GM19043 (cell line): Measurements from ENCODE around the gene COA8.

Experiments
- ATAC-seq: cut with Tn5 transposase; IDR thresholded peaks from one replicate; pipeline ENCODE4 v1.9.1; 2021; ENCODE audit warnings: low read depth; ENCODE audit not compliant: unreplicated experiment

Gene COA8, protein sequence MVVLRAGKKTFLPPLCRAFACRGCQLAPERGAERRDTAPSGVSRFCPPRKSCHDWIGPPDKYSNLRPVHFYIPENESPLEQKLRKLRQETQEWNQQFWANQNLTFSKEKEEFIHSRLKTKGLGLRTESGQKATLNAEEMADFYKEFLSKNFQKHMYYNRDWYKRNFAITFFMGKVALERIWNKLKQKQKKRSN

DNA sequence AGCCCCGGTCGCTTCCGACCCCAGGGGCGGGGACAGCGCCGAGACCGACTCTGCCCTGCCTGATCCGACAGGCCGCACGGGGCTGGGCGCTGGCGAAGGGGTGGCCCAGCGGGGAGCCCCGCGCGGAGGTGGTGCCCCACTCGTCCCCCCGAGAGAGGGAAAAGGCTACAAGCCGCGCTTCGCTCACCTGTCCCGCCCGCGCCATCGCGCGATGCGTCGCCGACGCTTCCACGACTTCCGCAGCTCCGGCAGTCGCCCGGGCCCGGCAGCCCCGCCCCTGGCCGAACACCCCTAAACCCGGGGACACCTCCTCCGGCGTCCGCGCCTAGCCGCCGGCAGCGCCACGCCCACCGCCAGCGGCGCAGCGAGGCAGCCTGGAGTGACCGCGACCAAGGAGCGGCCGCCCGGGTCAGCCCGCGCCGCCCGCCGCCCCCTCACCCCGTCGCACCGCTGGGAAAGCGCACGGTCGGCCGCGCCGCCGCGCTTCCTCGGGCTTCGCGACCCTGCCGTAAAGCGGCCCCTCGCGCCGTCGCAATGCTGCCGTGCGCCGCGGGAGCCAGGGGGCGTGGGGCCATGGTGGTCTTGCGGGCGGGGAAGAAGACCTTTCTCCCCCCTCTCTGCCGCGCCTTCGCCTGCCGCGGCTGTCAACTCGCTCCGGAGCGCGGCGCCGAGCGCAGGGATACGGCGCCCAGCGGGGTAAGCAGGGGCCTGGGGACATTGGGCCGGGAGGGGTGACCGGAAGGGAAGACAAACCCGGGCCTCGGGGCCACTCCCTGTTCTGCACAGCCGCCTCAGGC is at the start of gene COA8, which contains the start of gene BAG5:
Gene COA8, plus strand, starts transcription at position 532 of the 797 bp plus-strand sequence. Its CDS starts 42 bp downstream, at position 574.
Gene BAG5, minus strand, starts transcription at position 229 of the 797 bp plus-strand sequence. CDS start 1,493 bp downstream, outside the sequence.
- peak; percentile 62 for ATAC-seq

DNA sequence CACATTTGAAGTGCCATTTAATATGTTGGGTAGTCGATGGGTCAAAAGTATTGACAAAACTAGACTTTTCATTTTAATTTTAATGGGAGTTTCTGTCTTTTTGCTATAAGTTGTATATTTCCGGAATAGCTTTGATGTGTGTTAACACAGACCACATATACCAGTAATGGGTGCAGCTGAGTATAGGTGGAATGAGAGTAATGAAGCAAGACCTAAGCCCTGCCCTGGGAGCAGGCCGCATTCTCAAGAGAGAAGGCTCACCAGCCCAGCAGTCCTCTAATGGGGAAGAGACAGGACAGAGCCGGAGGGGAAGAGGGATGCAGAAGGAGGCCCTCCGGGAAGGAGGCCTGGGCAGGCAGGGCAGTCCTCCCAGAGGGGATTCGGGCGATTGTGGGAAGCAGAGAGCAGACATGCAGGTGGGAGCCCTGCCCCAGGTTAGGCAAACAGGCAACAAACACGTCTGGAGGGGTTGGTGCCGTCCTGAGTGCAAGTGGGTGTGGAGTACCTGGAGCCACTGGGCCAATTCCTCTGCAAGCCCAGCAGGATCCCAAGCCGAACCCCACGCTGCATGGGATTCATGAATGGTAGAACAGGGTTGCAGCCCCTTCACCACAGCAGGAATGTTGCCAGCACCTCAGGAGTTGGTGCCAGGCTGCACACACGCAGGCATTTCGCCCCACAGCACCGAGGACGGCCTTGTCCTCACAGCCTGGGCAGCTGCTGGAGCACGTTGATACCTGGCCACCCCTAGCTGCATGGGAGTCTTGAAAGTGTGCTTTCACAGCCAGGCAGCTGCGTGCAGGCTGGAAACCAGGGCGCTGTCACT is 48.0 kb upstream of the COA8 start:
- no peak for ATAC-seq

- no peak for ATAC-seq
Measured at GRCh38 chr14:103516426-103517173, 46.2 kb upstream of the COA8 start.

DNA sequence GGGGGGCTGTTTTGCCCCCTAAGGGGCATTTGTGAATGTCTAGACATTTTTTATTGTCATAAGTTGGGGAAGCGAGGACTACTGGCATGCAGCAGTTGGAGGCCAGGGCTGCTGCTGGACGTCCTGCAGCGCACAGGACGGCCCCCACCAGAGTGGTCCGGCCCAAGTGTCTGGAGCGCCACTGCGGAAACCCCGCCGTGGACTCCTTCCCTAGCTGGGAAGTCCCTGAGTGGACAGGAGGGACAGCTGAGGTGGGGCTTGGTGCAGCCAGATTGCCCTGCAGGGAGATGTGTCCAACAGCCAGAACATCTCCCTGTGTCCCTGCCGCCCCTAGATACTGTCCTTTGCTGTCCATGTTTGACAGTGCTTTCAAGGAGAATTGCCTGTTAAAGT is 45.6 kb upstream of the COA8 start:
- ATAC-seq: no peak

DNA sequence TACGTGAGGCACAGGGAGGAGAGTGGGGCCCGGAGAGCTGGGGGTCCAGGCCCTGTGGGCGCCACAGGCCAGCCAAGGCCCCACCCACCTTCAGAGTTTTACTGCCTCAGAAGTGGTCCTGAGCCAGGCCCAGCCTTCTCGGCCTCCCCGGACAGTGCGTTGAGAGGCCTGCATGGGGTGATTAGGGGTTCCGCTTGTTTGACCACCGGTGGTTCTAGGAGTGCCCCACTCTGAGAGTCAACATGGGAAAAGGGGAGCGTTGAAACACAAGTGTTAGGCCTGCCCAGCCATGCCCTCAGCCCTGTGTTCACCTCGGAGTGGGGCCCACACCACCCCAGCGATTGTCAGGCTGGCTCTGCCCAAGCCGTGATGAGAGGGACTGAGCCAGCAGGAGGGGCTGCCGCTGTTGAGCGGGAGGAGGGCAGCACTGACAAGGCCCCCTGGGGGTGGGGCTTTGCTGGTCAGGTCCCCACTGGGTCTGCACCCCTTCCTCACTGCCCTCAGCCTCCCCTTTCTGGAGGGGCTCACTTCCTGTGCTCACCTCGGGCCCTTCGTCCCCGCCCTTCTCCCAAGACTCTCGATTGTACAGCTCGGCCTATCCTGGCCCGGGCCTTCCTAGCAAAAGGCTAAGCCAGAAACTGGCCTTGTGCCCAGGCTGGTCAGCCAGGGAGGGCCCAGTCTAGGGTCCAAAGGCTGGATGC is 44.9 kb upstream of the COA8 start:
- no peak for ATAC-seq

DNA sequence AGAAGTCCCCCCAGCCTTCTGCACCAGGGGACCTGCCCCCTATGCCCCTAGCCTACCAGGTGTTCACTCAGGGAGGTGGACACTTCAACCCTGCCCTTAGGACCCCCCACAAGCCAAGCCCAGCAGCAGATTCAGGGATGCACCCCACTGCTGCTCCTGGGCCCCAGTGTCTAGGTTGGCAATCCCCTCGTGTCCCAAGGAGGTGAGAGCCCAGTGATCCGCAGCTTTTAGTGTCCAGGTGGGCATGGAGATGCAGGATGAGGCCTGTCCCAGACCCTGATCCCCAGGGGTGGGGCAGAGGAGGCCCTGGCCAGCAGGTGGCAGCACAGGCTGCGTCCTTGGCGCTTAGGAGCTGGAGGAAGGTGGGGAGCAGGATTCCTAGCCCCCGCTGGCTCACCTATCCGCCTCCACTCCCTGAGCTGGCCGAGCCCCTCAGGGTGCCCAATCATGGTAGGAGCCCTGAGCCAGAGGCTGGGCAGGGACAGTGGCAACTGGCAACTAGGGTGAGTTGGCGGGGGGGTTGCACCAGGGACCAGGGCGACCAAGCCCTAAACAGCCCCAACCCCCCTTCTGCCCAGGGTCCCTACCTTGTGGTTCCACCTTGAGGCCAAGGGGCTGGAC is 44.2 kb upstream of the COA8 start:
- ATAC-seq: no peak

DNA sequence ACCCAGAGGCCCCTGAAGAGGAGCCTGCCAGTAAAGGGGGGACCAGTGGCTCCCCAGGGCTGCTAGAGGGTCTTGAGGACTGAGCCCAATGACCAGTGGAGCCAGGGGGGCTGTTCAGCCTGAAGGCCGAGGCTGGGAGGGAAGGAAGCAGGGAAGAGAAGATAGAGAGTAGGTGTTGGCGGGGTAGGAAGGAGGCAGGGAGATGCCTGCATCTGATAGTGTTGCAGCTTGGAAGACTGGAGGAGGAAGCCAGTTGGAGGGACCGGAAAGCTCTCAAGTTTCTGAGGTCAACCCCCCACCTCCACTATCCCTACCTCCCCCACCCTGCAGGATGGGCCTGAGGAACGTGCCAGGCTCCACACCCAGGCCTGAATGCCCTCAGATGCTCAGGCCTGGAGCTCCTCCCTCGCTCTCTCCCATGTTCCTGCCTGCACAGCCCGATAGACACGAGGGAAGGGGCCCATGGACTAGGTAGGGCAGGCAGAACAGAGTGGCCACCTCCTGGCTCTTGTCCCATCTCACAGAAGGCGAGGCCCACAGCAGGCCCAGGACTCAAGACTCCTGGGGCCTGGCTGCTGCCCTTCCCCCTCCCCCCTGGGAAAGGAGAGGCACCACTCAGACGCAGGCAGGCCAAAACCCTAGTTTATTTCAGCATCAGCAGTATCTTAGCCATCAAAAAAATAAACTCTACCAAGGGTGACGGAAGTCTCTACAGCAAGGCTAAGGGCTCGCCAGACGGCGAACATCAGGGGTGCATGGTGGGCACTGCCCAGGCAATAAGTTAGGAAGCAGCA is 43.5 kb upstream of the COA8 start:
- ATAC-seq: no peak

GRCh38 chr14:103519837-103520212 is 42.9 kb upstream of the COA8 start:
- ATAC-seq: no peak

GRCh38 chr14:103520269-103520656 is 42.5 kb upstream of the COA8 start:
- ATAC-seq: no peak

DNA sequence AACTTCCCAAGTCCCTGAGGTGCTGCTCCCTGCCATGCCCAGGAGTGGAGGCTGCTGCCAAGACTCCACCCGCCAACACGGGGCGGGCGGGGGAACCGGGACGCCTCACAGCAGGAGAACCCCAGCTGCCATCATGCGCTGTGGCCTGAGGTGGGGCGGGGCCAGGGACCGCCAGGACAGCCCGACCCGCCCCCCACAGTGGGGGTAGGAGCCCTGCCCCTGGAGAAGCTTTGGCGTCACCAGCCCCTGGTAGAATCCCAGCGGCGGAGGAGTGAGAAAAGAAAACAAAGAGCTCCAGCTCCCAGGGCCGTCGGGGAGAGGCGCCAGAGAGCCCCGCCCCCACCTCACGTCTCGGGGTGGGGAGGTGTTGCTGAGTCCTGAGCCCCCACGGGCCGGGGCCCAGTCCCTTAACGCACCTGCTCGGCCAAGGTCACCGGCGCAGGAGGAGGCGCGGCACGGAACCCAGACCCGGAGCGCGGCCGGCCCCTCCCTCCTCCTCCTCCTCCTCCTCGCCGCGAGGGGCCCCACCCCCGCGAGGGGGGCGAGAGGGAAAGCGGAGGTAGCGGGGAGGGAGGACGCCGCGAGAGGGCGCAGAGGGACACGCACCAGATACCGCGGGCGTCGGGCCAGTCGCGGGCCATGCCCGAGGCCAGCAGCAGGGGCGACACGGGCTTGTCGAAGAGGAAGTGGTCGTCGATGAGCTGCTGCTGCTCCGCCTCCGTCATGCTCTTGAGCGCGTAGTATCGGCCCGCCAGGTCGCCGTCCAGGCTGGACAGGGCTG is 41.9 kb upstream of the COA8 start:
- ATAC-seq: no peak

DNA sequence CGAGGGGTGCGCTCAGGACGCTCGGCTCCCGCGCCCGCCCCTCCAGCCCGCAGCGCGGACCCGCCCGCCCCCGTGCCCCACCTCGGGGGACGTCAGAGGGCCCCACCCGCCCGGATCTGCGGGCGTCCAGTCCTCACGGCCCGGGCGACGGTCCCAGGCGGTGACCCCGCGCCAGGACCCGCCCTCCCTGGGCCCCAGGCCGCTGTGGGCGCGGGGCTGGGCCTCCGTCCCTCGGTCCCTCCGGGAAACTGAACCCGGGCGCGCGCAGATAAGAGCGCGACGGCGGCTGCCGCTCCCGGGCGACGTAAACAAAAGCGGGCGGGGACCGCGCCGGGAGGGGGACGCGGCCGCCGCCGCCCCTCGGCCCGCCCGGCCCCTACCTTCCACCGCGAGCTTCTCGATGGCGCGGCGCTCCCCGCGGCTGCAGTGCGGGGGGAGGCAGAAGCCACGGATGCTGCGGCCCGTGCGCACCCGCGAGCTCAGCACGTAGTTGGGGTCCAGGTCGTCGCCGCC is 41.3 kb upstream of the COA8 start:
- ATAC-seq: no peak

DNA sequence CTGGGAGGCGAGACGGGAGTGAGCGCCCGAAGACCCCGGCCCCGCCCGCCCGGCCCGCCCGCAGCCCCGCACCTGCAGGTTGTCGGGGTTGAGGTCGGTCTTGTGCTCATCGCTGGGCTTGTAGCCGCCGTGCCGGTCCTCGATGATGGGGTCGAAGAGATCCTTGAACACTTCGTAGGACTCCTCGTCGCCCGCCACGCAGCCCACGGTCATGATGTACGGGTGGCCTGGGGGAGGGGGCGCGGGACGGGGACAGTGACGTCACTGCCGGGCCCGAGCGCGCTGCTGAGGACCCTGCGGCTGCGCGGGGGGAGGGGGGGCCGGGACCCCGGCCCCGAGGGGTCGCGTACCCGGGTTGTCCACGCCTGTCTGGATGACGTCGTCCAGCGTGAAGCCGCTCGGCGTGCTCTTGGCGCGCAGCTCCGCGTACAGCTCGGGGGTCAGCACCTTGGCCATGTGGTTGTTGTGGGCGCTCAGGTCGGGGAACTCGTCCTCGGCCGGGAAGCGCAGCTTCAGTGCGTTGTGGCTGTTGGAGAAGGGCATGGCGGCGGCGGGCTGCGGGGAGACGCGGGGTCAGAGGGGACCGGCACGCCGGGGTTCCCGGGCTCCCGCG is 40.7 kb upstream of the COA8 start:
- no peak for ATAC-seq

DNA sequence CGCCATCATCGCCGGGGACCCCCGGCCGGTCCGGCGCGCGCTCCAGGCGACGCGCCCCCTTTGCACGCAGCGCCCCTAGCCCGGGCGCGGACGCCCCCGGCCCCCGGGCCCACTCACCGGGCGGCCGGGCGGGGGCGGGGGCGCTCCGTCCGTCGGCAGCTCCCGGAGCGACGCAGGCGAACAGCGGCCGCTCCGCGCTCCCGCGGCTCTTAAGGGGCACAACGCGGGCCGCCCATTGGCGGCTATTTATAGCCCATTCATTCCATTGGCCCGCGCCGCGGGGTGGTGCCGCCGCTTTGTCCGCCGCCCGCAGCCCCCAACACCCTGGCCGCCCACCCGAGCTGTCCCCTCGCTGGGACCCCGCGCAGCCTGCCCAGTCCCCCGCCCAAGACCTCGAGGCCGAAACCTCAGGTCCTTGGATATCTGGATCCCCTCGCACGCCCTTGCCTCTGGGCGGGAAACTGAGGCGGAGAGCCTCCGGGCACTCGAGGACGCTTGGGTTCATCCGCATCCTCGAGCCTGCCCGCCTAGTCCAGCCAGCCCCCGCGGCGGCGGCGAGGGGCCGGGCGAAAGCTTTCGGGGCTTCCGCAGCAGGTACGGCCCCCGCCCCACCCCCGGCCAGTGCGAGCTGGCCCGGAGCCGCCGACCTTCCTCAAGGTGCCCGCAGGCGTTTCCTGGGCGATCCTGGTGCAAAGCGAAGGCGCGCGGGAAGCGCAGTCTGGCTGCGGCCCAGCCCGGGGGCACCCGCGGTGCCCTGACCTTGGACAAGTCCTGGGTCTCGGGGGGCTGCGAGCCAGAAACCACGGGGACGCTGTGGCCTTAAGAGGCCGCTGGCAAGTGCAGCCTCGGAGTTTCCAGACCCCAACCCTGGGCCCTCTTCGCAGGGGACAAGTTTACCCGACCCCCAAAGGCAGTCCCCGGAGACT is 39.8 kb upstream of the COA8 start, which contains the start of gene CKB:
Gene CKB, minus strand, starts transcription at position 182 of the 926 bp plus-strand sequence. CDS start 337 bp downstream, outside the sequence.
- ATAC-seq: no peak

DNA sequence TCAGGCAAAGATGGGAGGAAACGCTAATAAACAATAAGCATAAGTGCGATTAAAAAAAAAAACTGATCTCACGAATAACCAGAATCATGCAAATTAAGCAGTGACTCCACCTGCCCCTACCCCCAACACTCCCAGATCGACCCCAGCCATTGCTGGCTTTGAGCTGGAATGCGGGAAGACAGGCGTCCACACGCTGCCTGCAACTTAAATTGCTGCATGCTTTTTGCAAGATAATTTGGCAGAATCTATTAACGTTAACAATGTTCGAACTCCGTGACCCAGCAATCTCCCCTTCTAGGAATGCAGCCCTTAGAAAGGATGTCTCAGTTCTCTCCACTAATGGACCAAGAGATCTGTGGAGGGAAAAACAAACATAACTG is 39.2 kb upstream of the COA8 start:
- ATAC-seq: no peak

DNA sequence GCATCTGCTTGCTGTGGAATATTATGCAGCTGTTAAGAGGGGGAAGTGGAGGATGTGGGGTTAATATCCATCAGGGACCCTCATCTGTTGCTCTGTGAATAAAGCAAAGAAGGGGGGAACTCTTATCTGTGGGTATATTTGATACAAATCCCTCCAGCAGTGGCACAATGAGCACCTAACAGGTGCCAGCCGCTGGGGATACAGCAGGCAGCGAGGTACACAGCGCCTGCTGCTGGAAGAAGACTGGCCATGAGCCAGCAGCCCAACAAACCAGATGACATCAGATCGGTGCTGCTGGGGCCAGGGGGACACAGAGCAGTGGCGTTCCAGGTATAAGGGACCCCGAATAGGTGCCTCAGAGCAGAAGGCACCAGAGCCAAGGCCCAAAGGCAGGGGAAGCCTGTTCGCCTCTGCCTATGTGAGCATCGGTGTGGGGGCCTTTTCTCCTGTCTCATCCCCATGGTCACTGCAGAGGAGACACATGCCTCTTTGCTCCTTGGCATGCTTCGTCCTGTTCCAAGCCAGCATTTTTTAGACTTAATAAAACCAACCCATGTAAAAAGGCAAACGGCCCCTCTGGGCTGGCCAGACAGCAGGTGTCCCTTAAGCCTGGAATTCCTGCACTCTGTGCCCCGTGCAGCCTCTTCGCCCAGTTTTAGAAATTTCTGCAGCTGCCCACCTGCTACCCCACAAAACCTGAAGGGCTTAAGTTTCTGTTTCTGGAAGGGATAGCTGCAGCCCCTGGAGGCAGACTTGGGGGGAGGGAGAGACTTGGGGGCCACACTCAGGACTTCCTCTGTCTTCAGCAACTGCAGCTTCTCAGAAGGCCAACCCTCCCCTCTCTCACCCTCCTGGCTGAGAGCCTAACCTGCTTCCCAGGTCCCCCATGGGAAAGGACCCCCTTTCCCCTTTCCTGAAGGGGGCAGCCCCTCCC is 38.5 kb upstream of the COA8 start:
- ATAC-seq: no peak
